Activated naive CD4-positive, alpha-beta T cell (primary cell): ENCODE measurements around the gene SERTAD3.

Experiments
- DNase-seq, 4 experiments: peaks; one replicate each; lab custom pipeline; 2025; lab: John Stamatoyannopoulos, UW

SERTAD3 gene

GRCh38 chr19:40425450-40426287 is 18.5 kb downstream of the SERTAD3 start, which contains the start of gene SERTAD1:
Gene SERTAD1 (minus strand): TSS chr19:40425992. CDS start chr19:40423546, 2,446 bp downstream.
- peak; percentile 99 to 100 (median 99) for DNase-seq

GRCh38 chr19:40424637-40425449 is 19.3 kb downstream of the SERTAD3 start:
- DNase-seq: no peak

GRCh38 chr19:40423938-40424337 is 20.2 kb downstream of the SERTAD3 start:
- no peak for DNase-seq

- DNase-seq: no peak
These were observed 21.2 kb downstream of the SERTAD3 start for GRCh38 chr19:40422748-40423566.

- DNase-seq: no peak
These were observed 22.0 kb downstream of the SERTAD3 start for GRCh38 chr19:40421993-40422747.

- DNase-seq: peak; percentile 29 to 77 (median 60)
These were observed 23.1 kb downstream of the SERTAD3 start for GRCh38 chr19:40420766-40421765.

- no peak for DNase-seq
These were observed 23.7 kb downstream of the SERTAD3 start for GRCh38 chr19:40420451-40420765.

- DNase-seq: no peak
These were observed 24.4 kb downstream of the SERTAD3 start for GRCh38 chr19:40419780-40420179.

- DNase-seq: no peak
These were observed 25.0 kb downstream of the SERTAD3 start for GRCh38 chr19:40419066-40419612.

- DNase-seq: no peak
These were observed 26.1 kb downstream of the SERTAD3 start for GRCh38 chr19:40418040-40418439.

GRCh38 chr19:40417643-40417981 is 26.5 kb downstream of the SERTAD3 start:
- DNase-seq: no peak

- no peak for DNase-seq
These were observed 27.1 kb downstream of the SERTAD3 start for GRCh38 chr19:40416918-40417642.

GRCh38 chr19:40415768-40416167 is 28.4 kb downstream of the SERTAD3 start:
- no peak for DNase-seq

- no peak for DNase-seq
These were observed 29.3 kb downstream of the SERTAD3 start for GRCh38 chr19:40414542-40415535.

- DNase-seq: no peak
These were observed 30.8 kb downstream of the SERTAD3 start, which contains the start of gene PRX for GRCh38 chr19:40413291-40413845. Gene PRX (minus strand): TSS chr19:40413378. CDS start chr19:40407932, 5,446 bp downstream.

GRCh38 chr19:40412866-40413265 is 31.3 kb downstream of the SERTAD3 start:
- DNase-seq: no peak

- DNase-seq: no peak
These were observed 32.1 kb downstream of the SERTAD3 start for GRCh38 chr19:40411958-40412499.
